Epithelial cell of proximal tubule (primary cell): Measurements from ENCODE around the gene CPSF6. TPM values are rescaled to one million over a fixed set of nuclear protein-coding genes. Genes with fewer than 3 reads are reported as not detected.
"Not testable (repeated sequence)": the region's sequence is repeated elsewhere in the genome, so short reads cannot be mapped to it uniquely, and the experiment has no call there.

Experiments used
- DNase-seq: peaks from one replicate; pipeline ENCODE4 v3.0.0-alpha.2; 2011; ENCODE audit warnings: low read depth
- H3K4me3 ChIP-seq: 2 replicates; pipeline ENCODE4 v1.5.1; 2011; ENCODE audit warnings: low read depth, mild to moderate bottlenecking, low read length
- CTCF ChIP-seq: conservative IDR thresholded peaks from 2 replicates; pipeline ENCODE4 v1.5.1; 2012; ENCODE audit warnings: low read depth, mild to moderate bottlenecking, low read length
- total RNA-seq: library from RNA; depleted of rRNA; stranded (reverse); fragments of >200 nt; gene quantifications from 2 replicates; pipeline ENCODE4 v1.2.3, GENCODE V29; 2015

The CPSF6 gene
- total RNA-seq, 1 donor from 2014 or later = 19.7 TPM

DNA sequence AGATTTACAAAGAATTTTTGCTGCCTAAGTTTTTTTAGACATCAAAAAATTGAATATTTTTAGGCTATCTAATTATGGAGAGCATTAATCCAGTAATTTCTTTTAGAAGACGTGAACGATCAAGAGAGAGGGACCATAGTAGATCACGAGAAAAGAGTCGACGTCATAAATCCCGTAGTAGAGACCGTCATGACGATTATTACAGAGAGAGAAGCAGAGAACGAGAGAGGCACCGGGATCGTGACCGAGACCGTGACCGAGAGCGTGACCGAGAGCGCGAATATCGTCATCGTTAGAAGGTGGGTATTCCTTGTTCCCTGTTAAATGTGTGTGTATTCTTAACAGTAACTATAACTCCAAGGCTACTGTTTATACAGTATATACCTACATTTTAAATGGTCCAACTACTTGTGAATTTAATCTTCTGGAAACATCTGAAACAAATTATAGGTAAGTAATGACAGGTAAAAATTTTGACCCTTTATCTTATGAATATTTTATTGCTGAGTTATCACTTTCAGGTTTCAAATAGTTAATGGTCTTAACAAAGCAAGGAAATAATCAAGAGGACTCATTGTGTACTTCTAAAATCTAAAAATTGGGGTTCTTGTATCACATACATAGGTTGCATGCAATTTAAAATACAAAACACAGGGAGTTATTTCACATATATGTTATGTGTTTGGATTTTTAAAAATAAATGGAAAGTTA, 23.1 kb downstream of the CPSF6 start:
- no peak for DNase-seq
- no peak overlapping the region for H3K4me3 ChIP-seq
- TF ChIP-seq CTCF = no peak

DNA sequence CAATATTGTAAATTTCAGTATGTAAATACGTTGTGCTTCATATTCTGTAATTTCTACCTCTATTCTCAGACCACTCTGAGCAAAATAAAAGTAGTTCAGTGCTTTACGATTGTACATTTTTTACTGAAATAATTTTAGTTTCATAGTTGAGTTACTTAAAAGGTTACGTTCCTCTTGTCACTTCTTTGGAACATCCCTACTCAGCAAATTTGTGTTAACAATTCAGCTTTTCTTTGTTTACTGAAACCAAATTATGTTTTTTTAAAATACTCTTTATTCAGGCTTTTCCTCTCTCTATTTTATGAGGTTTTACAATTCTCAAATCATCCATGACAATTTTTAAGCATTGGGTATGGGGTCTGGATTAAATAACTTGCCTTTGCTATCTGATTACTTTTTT, 25.8 kb downstream of the CPSF6 start:
- H3K4me3 ChIP-seq = no peak overlapping the region
- no peak for DNase-seq
- no peak for TF ChIP-seq CTCF

- H3K4me3 ChIP-seq, DNase-seq: not testable (repeated sequence)
Measured at GRCh38 chr12:69265633-69266032, 26.3 kb downstream of the CPSF6 start.

GRCh38 chr12:69266036-69266635, 26.8 kb downstream of the CPSF6 start:
- TF ChIP-seq CTCF = no peak
- no peak overlapping the region for H3K4me3 ChIP-seq
- no peak for DNase-seq

DNA sequence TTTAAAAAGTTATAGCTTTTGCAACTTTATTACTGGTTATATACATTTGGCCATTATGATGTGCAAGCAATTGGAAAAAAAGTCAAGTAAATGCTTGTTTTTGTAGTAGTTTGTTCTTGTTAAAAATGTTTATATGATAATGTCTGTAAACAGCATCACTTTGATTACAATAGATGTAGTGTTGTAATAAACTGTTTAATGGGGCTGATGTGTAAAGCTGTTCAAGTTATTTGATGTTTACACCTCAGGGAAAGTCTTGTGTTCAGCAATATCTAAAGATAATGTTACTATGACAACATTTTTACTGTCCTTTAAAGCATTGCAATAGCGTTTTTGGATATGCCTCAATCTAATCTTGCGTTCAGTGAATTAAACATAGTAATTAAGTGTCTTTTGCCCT, 30.4 kb downstream of the CPSF6 start:
- no peak for DNase-seq
- H3K4me3 ChIP-seq = no peak overlapping the region
- no peak for TF ChIP-seq CTCF

- no peak for TF ChIP-seq CTCF
- no peak for DNase-seq
- no peak overlapping the region for H3K4me3 ChIP-seq
Measured at GRCh38 chr12:69272511-69272910, 33.1 kb downstream of the CPSF6 start.

DNA sequence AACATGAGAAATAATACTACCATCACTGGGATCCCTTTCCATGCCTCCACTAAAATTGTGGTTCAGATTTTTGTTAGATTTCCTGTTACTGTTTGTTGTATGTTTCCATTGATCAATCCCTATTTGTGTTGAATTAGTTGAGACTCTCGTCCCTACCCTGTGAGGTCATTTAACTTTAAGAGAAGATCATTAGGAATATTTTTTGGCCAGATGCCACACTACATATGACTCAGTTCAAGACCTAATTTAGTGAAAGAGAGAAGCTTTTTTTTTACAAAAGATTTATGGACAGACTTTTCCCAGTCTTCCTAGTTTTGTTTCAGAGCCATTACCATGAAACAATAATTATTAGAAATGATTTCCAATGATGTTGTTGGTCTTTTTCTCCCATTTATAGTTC, 35.5 kb downstream of the CPSF6 start:
- H3K4me3 ChIP-seq = no peak overlapping the region
- no peak for DNase-seq
- no peak for TF ChIP-seq CTCF
